HL-60 (cell line): ENCODE data around the gene CSNK2B.

Experiments
- GABPA ChIP-seq: IDR thresholded peaks from 2 replicates; pipeline ENCODE4 v1.6.1; 2012; ENCODE audit warnings: low read depth
- POLR2AphosphoS5 ChIP-seq: IDR thresholded peaks from 2 replicates; pipeline ENCODE4 v1.6.1; 2012; ENCODE audit warnings: low read depth
- TF ChIP-seq, protein P1 (sequence below): IDR thresholded peaks from one replicate; pipeline ENCODE4 v1.5.1; 2011; ENCODE audit warnings: low read length, control low read depth, inconsistent platforms; ENCODE audit not compliant: insufficient read depth

DNA sequence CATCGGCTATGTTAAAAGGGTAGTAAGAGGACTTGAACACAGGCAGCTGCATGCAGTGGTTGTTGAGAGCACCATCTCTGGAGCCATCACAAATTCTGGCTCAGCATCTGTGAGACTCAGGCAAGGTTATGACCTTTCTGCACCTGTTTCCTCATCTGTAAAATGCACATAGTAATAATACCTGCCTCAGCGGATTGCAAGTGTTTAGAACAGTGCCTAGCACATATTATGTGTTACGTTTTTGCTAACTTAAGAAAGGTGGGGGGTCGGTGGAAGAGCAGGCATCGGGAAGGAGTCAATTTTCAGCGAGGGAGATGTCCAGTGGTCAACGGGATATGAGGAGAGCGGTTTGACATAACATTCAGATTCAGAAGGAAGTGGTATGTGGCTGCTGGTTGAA lies 12.1 kb downstream of the CSNK2B start:
- TF ChIP-seq, protein P1, sequence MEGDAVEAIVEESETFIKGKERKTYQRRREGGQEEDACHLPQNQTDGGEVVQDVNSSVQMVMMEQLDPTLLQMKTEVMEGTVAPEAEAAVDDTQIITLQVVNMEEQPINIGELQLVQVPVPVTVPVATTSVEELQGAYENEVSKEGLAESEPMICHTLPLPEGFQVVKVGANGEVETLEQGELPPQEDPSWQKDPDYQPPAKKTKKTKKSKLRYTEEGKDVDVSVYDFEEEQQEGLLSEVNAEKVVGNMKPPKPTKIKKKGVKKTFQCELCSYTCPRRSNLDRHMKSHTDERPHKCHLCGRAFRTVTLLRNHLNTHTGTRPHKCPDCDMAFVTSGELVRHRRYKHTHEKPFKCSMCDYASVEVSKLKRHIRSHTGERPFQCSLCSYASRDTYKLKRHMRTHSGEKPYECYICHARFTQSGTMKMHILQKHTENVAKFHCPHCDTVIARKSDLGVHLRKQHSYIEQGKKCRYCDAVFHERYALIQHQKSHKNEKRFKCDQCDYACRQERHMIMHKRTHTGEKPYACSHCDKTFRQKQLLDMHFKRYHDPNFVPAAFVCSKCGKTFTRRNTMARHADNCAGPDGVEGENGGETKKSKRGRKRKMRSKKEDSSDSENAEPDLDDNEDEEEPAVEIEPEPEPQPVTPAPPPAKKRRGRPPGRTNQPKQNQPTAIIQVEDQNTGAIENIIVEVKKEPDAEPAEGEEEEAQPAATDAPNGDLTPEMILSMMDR, result no peak
- TF ChIP-seq POLR2AphosphoS5, result no peak
- TF ChIP-seq GABPA, result no peak
